Endothelial cell of umbilical vein (primary cell): ENCODE results near the gene SPAG6. TPM values are rescaled to one million over a fixed set of nuclear protein-coding genes. Genes with fewer than 3 reads are reported as not detected.

ENCODE experiments used
- BruUV-seq: library from RNA; stranded (reverse); fragments of 400-500 nt; replicated peaks from 2 replicates; lab custom pipeline; 2021; lab: Mats Ljungman, UMichigan
- CTCF ChIA-PET: fragments of 300-600, 350-600 bp; sonication (Branson Sonifier 250); formaldehyde crosslinking; loops from one replicate; lab custom pipeline; 2021; ENCODE audit warnings: antibody characterized with exemption, inconsistent platforms; lab: Charles Lee
- POLR2A ChIA-PET: fragments of 300-600, 350-600 bp; sonication (Branson Sonifier 250); formaldehyde crosslinking; loops from one replicate; lab custom pipeline; 2021; ENCODE audit warnings: antibody characterized with exemption, inconsistent platforms; lab: Charles Lee
- DNase-seq: peaks from one replicate; pipeline ENCODE4 v3.0.0-alpha.2; 2011; ENCODE audit warnings: low read depth, low spot score
- FAIRE-seq: peaks from 2 replicates; lab custom pipeline; 2011; peaks lifted over from hg19 to GRCh38; lab: Jason Lieb, UNC
- H2AFZ ChIP-seq: 2 replicates; pipeline ENCODE4 v1.6.0; 2012; ENCODE audit warnings: low read depth, low read length, control low read depth, inconsistent platforms
- H3K27ac ChIP-seq: 2 replicates; pipeline ENCODE4 v1.5.1; 2011; ENCODE audit warnings: low read depth, mild to moderate bottlenecking, control low read depth, low read length, moderate library complexity; ENCODE audit not compliant: insufficient read depth
- H3K27me3 ChIP-seq, 2 experiments: 2 replicates each; pipeline versions ENCODE4 v1.6.0 to v1.6.1; 2011; ENCODE audit warnings: low read length in 2 of 2, mixed read lengths in 1 of 2; ENCODE audit not compliant: control insufficient read depth in 2 of 2, insufficient read depth in 2 of 2
- H3K36me3 ChIP-seq, 2 experiments: 2 replicates in 1 of 2; 3 replicates in 1 of 2; pipeline ENCODE4 v1.5.1; 2011; ENCODE audit warnings: low read length in 2 of 2, mild to moderate bottlenecking in 1 of 2, moderate library complexity in 1 of 2; ENCODE audit not compliant: control insufficient read depth in 2 of 2, insufficient read depth in 2 of 2; ENCODE audit errors: extremely low read depth in 1 of 2
- H3K4me1 ChIP-seq: 3 replicates; pipeline ENCODE4 v1.5.1; 2011; ENCODE audit warnings: mild to moderate bottlenecking, low read length; ENCODE audit not compliant: control insufficient read depth, insufficient read depth; ENCODE audit errors: extremely low read depth
- H3K4me2 ChIP-seq: 2 replicates; pipeline ENCODE4 v1.6.1; 2011; ENCODE audit warnings: low read length, control low read depth, mixed read lengths; ENCODE audit not compliant: insufficient read depth
- H3K4me3 ChIP-seq, 3 experiments: fragments of 200-600 bp in 1 of 3; sonication (generic), shearing (Covaris generic) in 1 of 3; replicated peaks in 1 of 3; 2 replicates each; pipeline ENCODE4 v1.5.1; 2011 to 2016; ENCODE audit warnings: control low read depth in 3 of 3, low read length in 3 of 3, mild to moderate bottlenecking in 2 of 3, inconsistent platforms in 1 of 3, low read depth in 1 of 3, moderate library complexity in 1 of 3; ENCODE audit not compliant: insufficient read depth in 1 of 3
- H3K79me2 ChIP-seq: 2 replicates; pipeline ENCODE4 v1.6.0; 2012; ENCODE audit warnings: low read length, inconsistent platforms; ENCODE audit not compliant: control insufficient read depth, insufficient read depth
- H3K9ac ChIP-seq: replicated peaks from 2 replicates; pipeline ENCODE3; 2011; ENCODE audit warnings: low read length, control low read depth; ENCODE audit not compliant: insufficient read depth; ENCODE audit errors: extremely low read depth
- H3K9me1 ChIP-seq: replicated peaks from 3 replicates; pipeline ENCODE4 v1.6.0; 2011; ENCODE audit warnings: mild to moderate bottlenecking, low read length; ENCODE audit not compliant: control insufficient read depth, insufficient read depth; ENCODE audit errors: extremely low read depth
- H3K9me3 ChIP-seq: replicated peaks from 2 replicates; pipeline ENCODE4 v1.5.1; 2012; ENCODE audit warnings: low read length, inconsistent platforms; ENCODE audit not compliant: control insufficient read depth, insufficient read depth
- H4K20me1 ChIP-seq: replicated peaks from 2 replicates; pipeline ENCODE3; 2011; ENCODE audit warnings: mild to moderate bottlenecking, low read length; ENCODE audit not compliant: control insufficient read depth, insufficient read depth; ENCODE audit errors: extremely low read depth
- EZH2 ChIP-seq: IDR thresholded peaks from 2 replicates; pipeline ENCODE4 v1.6.1; 2012; ENCODE audit warnings: borderline replicate concordance, low read depth, mild to moderate bottlenecking, moderate library complexity, low read length, inconsistent platforms; ENCODE audit not compliant: severe bottlenecking
- FOS ChIP-seq: IDR thresholded peaks from 2 replicates; pipeline ENCODE4 v1.6.1; 2011; ENCODE audit warnings: mild to moderate bottlenecking, low read length, moderate library complexity, borderline replicate concordance; ENCODE audit not compliant: insufficient read depth
- GATA2 ChIP-seq: IDR thresholded peaks from 2 replicates; pipeline ENCODE4 v1.7.0; 2011; ENCODE audit warnings: low read depth, mild to moderate bottlenecking, moderate library complexity, mixed read lengths, low read length; ENCODE audit not compliant: insufficient read length, insufficient read depth
- JUN ChIP-seq: IDR thresholded peaks from 2 replicates; pipeline ENCODE4 v1.6.1; 2011; ENCODE audit warnings: borderline replicate concordance, low read depth; ENCODE audit not compliant: insufficient read length, insufficient read depth
- MYC ChIP-seq: IDR thresholded peaks from one replicate; pipeline ENCODE4 v1.6.1; 2011; ENCODE audit warnings: mild to moderate bottlenecking, low read depth, low read length
- POLR2A ChIP-seq: IDR thresholded peaks from 2 replicates; pipeline ENCODE4 v1.6.1; 2012; ENCODE audit warnings: low read depth, mild to moderate bottlenecking, control low read depth, low read length
- POLR2AphosphoS5 ChIP-seq: IDR thresholded peaks from 2 replicates; pipeline ENCODE4 v1.6.1; 2012; ENCODE audit warnings: low read depth, mild to moderate bottlenecking, control low read depth, low read length, moderate library complexity; ENCODE audit not compliant: insufficient read depth
- dilution Hi-C: fragments of 300-500 bp; cut with MboI; formaldehyde crosslinking; loops from one replicate; pipeline ENCODE4 v1.15.0; 2019; ENCODE audit warnings: low sequenced_read_pairs; ENCODE audit not compliant: extremely low pct_ligation_motif_present
- intact Hi-C: fragments of 100-400 bp; cut with micrococcal nuclease; formaldehyde crosslinking; loops from one replicate; pipeline ENCODE4 v1.10.0; 2022
- polyA plus RNA-seq, 4 experiments: library from polyadenylated mRNA; depleted of rRNA in 3 of 4; stranded (reverse) in 3 of 4; unstranded in 1 of 4; fragments of >200 nt; gene quantifications; 2 replicates each; pipeline versions ENCODE4 v1.2.1 to v1.2.3, GENCODE V29; 2011 to 2012; ENCODE audit warnings: missing spikeins in 1 of 4
- total RNA-seq: library from RNA; stranded (reverse); gene quantifications from 2 replicates; pipeline ENCODE4 v1.2.3, GENCODE V29; 2021
- TF ChIP-seq, protein P1 (sequence below): IDR thresholded peaks from 2 replicates; pipeline ENCODE4 v1.6.1; 2011; ENCODE audit not compliant: insufficient read depth, insufficient read length
- TF ChIP-seq, protein P2 (sequence below), 2 donors: IDR thresholded peaks; 1 replicate in 1 of 2; 2 replicates in 1 of 2; pipeline ENCODE4 v1.5.1; 2011; ENCODE audit warnings: low read length in 2 of 2, mild to moderate bottlenecking in 2 of 2, moderate library complexity in 2 of 2, control low read depth in 1 of 2, inconsistent platforms in 1 of 2, low read depth in 1 of 2; ENCODE audit not compliant: insufficient read depth in 1 of 2; ENCODE audit errors: extremely low read depth in 1 of 2

The SPAG6 gene
- total and polyA plus RNA-seq, 2 donors (not counting 3 experiments of a cell fraction or from before 2014, with no cell fraction given) = not detected

DNA sequence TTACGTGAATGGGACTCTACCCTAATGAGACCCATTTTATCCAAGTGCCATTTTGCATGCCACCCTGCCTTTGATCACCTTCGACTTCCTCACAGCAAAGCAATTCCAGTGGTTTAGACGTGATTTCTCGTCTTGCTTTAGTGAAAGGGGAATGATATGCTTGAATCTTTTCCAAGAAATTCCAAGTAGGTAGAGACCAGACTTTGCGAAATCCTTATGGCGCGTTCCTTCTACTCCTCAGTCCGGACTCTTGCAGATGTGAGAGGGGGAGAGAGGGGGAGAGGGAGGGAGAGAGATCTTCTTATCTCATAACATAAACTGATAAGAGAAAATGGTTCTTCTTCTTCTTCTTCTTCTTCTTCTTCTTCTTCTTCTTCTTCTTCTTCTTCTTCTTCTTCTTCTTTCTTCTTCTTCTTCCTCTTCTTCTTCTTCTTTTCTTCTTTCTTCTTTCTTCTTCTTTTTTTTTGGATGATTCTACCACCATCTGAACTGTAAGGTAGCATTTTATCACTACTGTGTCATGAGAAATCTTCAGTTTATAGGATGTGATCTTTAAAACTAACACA, 883 bp downstream of the SPAG6 start:
- dilution Hi-C loops (no loop called here), intact Hi-C loops (no loop called here)

More for the DNA sequence above, 883 bp downstream of the SPAG6 start:
- no peak overlapping the region for H3K9ac ChIP-seq
- H3K4me3 ChIP-seq = no peak overlapping the region
- POLR2A ChIA-PET = no interaction called here
- DNase-seq = no peak
- H3K9me1 ChIP-seq = no peaks in the 10 kb centered on the region
- no peak for TF ChIP-seq MYC
- TF ChIP-seq, protein P1, sequence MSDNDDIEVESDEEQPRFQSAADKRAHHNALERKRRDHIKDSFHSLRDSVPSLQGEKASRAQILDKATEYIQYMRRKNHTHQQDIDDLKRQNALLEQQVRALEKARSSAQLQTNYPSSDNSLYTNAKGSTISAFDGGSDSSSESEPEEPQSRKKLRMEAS = no peak
- TF ChIP-seq GATA2 = no peak
- TF ChIP-seq POLR2AphosphoS5 = no peak
- TF ChIP-seq, protein P2, sequence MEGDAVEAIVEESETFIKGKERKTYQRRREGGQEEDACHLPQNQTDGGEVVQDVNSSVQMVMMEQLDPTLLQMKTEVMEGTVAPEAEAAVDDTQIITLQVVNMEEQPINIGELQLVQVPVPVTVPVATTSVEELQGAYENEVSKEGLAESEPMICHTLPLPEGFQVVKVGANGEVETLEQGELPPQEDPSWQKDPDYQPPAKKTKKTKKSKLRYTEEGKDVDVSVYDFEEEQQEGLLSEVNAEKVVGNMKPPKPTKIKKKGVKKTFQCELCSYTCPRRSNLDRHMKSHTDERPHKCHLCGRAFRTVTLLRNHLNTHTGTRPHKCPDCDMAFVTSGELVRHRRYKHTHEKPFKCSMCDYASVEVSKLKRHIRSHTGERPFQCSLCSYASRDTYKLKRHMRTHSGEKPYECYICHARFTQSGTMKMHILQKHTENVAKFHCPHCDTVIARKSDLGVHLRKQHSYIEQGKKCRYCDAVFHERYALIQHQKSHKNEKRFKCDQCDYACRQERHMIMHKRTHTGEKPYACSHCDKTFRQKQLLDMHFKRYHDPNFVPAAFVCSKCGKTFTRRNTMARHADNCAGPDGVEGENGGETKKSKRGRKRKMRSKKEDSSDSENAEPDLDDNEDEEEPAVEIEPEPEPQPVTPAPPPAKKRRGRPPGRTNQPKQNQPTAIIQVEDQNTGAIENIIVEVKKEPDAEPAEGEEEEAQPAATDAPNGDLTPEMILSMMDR (IDR thresholded peaks at IDR 0.05; ENCODE audit: extremely low read depth in 1 of 2, insufficient read depth in 1 of 2, low read depth in 1 of 2, low read length in 2 of 2) = no peak
- TF ChIP-seq EZH2 = no peak
- no peak for TF ChIP-seq POLR2A
- TF ChIP-seq JUN = no peak
- TF ChIP-seq FOS = no peak
- peaks cover 5% of the 10 kb centered on the region for H3K4me1 ChIP-seq
- BruUV-seq = no TSS peak
- peaks cover 59 to 89% of the 10 kb centered on the region in 2 experiments for H3K27me3 ChIP-seq
- no peaks in the 10 kb centered on the region for H4K20me1 ChIP-seq
- no peak for FAIRE-seq
- H2AFZ ChIP-seq = no peak overlapping the region
- H3K36me3 ChIP-seq = no peaks in the 10 kb centered on the region
- CTCF ChIA-PET = no interaction called here
- no peak overlapping the region for H3K4me2 ChIP-seq
- no peak overlapping the region for H3K27ac ChIP-seq
- no peaks in the 10 kb centered on the region for H3K79me2 ChIP-seq
- H3K9me3 ChIP-seq = no peaks in the 10 kb centered on the region
